ENCODE results near the gene SCUBE1.
"Not testable (repeated sequence)": the region's sequence is repeated elsewhere in the genome, so short reads cannot be mapped to it uniquely, and the experiment has no call there.

SCUBE1 gene

DNA sequence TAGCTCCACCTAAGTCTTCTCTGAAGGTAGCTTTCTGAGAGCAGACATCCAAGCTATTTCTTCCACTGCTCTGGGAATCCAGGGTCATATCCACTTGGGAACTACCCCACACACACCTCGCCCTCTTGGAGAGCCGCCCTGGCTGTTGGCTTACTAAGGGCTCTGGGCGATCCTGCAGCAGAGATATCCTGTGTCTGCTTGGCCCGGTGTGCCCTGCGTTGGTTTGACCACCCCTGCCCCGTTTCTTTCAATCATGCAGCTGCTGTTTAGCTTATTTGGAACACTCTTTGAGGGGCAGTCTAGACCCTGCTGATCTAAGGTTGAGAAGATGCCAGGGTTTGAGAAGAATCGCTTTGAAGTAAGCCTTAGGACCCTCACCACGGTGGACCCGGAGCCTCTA lies 17.4 kb upstream of the SCUBE1 start:
- no peak for DNase-seq (ENCODE audit: low spot score)

- no peak for DNase-seq (ENCODE audit: low spot score)
Observed at GRCh38 chr22:43356881-43357280, 13.7 kb upstream of the SCUBE1 start.

GRCh38 chr22:43355688-43356087 lies 12.5 kb upstream of the SCUBE1 start:
- DNase-seq (ENCODE audit: low spot score), result not testable (repeated sequence)

GRCh38 chr22:43351966-43352345 lies 8.8 kb upstream of the SCUBE1 start:
- no peak for DNase-seq (ENCODE audit: low spot score)

DNA sequence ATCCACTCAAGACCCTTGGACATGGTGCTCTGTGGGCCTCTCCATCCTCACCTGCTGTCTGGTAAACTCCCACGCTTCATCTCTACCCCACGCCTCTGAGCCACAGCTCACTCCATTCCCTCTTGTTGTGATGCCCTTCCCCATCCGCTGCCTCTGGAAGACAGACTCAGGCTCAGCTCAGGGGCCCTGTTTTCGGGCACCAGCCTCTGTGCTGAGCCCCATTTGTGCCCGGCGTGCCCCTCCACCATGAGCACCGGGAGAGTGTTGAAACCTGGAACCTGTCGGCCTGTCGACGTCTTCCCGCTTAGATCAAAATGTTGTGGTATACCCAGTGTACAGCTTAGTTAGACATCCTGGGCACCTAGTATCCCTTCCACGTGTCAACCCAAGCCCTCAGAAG lies 6.5 kb upstream of the SCUBE1 start:
- DNase-seq (ENCODE audit: low spot score), result no peak

DNA sequence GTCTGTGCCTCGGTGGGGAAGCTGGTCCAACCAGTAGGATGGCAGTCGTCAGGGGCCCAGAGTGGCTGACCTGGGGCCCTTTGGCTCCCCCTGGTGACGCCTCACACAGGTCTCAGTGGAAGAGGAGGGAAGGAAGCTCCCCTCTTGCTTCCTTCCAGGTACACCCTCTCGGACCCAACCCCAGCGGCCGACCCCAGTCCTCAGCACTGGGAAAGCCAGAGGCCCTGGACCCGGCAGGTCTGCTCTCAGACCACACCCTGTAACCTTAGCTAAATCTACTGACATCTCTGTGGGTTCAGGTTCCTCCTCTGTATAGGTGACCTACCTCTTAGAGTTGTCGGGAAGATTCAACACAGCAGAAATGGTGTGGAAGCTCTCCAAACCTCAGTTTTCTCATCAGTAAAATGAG lies 3.4 kb upstream of the SCUBE1 start:
- peak; percentile 78 for DNase-seq (ENCODE audit: low spot score)

DNA sequence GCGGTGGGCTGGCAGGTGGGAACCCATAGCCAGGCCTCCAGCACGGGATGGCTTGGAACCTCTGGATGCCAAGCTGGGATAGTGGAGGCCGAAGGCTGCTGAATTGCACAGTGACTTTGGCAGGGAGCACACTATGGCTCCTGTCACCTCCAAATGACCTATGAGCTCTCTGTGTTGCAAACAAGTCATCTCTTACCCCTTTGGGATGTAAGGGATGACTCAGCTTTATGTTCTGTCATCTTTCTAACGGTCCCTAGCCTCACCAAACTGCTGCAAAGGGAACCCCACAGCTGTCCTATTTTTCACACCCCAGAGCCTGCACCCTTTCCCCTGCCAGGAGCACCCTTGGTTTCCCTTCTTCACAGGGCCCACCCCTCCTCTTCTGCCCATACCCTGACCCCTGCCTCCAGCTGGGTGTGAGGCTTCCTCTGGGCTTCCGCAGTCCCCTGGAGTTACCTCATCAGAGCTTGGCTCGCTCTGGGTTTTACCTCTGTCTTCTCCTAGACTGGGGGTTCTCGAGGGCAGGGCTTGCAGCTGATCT lies 2.7 kb upstream of the SCUBE1 start:
- no peak for DNase-seq (ENCODE audit: low spot score)

DNA sequence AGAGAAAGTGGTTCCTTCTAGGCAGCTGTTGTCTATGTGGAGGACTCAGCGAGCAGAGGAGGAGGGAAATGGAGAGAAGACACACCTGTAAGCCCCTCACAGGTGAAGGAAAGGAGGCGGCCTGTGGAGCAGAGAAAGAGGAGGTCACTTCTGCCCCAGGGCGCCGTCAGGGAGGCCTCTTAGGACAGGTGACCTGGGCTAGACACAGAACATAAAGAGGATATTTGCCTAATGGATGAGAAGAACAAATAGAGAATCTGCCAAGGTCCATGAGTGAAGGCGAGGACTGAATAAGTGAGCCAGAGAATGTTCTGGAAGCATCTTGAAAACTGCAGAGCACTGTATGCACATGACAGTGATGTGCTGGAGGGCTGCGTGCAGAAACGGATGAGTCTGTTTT lies 2.2 kb upstream of the SCUBE1 start:
- DNase-seq (ENCODE audit: low spot score), result no peak

GRCh38 chr22:43344520-43344787 lies 1.3 kb upstream of the SCUBE1 start:
- DNase-seq (ENCODE audit: low spot score), result no peak

GRCh38 chr22:43343670-43344519 lies 723 bp upstream of the SCUBE1 start:
- DNase-seq (ENCODE audit: low spot score), result no peak

GRCh38 chr22:43342347-43343261 lies 568 bp downstream of the SCUBE1 start:
- no peak for DNase-seq (ENCODE audit: low spot score)

GRCh38 chr22:43341565-43341964 lies 1.6 kb downstream of the SCUBE1 start:
- no peak for DNase-seq (ENCODE audit: low spot score)

DNA sequence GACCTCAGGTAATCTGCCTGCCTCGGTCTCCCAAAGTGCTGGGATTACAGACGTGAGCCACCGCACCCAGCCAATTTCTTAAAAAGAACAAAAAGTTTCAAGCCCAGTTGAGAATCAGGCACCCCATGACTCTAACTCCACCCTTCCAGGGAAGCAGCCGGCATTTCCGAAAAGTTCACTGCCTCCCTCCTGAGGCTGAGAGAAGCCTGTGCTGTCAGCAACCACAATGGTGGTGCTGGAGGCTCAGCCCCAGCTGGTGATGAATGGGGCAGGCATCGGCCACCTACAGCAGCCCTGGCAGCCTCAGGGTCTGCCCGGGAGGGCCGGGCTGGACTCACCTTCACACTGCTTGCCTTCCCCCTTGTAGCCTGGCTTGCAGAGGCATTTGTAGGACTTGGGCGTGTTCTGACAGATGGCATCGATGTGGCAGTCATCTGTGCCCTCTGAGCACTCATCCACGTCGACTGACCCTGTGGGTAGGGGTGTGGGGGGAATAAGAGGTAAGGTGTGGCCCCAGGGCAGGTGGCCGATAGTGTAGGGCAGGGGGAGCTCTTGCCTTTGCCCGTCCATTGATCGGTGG lies 4.3 kb downstream of the SCUBE1 start:
- no peak for DNase-seq (ENCODE audit: low spot score)

DNA sequence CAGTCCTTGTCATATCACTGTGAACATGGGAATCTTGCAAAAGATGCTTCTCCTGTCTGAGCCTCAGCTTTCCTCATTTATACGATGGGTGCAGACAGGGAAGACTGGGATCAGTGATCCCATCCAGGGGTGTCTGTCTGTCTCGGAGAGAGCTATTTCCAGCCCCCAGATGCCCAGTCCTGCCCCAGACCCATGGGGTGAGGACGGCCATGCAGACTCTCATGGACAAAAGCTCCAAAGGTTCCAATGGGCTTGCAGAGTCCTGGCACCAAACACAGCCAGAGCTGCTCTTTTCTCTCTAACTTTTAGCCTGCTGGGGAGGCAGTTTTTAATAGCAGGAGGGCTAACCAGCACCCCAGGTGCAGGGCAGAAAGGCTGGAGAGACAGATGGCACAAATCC lies 5.2 kb downstream of the SCUBE1 start:
- DNase-seq (ENCODE audit: low spot score), result no peak

DNA sequence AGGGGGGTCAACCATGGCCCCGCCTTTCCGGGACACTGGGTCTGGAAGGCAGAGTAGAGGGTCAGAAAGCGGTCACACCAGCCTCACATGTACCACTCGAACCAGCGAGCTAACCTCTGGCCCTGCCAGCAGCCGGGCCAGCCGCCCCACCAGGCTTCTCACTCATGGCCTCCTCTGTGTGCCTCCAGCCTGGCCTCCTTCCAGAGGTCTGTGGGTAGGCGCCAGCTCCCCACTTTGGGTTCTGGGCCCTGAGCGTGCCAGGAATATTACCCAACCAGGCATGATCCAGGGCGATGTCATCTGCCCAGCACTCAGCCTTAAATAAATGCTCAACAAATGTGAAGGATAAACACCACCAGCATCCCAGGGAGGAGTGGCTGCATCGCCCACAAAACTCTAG lies 5.8 kb downstream of the SCUBE1 start:
- DNase-seq (ENCODE audit: low spot score), result no peak

GRCh38 chr22:43334378-43334777 lies 8.8 kb downstream of the SCUBE1 start:
- no peak for DNase-seq (ENCODE audit: low spot score)

DNA sequence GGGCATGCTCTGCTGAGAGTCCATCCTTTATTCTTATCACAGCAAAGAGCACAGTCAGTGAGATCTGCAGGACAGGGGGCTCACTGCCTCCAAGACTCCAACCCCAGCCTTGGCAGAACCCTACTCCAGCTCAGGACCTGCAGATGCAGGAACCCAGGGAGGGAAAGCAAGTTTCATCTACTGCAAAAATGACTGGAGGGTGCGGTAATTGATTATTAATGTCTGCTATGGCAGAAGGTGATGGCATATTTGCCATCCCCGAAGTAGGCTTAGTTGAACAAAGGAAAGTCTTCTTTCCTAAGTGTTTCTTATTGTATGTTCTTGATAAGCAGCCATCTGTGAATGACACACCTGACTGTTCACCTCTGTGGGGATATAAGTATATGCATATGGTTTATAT lies 9.2 kb downstream of the SCUBE1 start:
- DNase-seq (ENCODE audit: low spot score), result no peak

DNA sequence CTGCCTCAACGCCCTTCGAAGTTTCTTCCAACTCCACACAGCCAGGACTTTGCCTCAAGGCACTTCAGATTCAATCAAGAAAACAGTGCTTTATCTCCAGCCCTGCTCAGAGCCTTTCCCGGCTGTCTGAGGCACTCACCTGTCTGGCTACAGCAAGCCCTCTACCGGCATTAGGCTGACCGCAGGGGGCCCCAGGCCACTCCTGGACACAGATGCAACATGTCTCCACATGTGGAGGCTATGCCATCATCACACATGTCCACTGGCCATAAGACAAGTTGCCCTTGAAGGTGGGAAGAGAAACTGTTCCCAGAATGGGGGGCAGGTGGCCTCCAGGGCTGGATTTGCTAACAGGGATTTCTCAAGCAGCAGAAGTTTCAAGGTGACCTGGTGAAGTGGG lies 10.0 kb downstream of the SCUBE1 start:
- no peak for DNase-seq (ENCODE audit: low spot score)

DNA sequence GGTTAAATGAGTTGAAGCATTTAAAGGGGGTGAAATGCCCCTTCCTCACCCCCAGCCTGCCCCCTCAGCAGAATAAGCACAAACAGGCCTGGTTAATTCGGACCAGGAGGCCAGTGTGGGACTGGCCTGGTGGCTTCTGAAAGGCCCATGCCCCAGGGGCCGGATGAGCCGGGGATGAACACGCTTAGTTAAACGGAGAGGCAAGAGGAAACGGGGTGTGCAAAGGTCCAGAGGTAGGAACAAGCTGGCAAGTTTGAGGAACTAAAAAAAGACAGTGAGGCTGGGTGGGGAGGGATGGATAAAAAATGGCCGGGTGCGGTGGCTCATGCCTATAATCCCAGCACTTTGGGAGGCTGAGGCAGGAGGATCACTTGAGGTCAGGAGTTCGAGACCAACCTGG lies 11.5 kb downstream of the SCUBE1 start:
- no peak for DNase-seq (ENCODE audit: low spot score)

- no peak for DNase-seq (ENCODE audit: low spot score)
Observed at GRCh38 chr22:43331069-43331451, 12.1 kb downstream of the SCUBE1 start.

DNA sequence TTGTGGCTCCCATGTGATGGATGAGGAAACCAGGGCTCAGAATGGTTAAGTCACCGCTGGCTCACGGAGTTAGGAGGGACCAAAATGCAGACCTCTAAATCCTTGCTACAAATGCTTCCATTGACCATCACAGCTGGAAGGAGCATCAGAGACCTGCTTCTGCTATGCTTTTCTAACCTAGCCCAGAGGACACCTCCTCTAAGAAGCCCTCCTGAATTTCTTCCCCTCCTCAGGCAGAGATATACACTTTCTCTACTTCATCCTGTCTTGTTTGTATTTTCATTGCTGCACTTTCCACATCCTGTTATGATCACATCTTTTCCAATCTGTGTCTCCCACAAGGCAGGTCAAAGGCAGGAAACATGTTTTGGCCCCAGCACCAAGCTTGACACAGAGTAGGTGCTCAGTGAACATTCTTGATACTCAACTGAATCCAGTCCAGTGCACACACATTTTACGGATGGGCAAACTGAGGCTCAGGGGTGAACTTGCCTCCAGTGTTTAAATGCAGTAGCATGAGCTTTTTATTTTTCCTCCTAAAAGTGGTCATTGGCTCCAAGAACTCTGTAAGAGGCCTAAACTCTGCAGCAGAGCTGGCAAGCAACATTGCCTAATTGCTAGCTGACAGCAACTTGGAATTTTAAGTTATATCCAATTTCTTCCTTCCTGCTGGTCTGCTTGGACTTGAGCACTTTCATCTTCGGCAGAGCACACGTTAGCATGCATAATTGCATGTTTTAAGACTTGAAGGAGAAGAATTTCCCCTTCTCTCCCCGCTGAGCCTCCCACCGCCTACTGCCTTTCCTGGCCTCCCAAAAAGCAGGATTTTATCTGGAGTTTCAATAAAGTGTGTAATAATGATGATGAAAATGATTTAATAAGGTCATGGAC lies 12.7 kb downstream of the SCUBE1 start:
- DNase-seq (ENCODE audit: low spot score), result no peak
